CD14-positive monocyte (primary cell): ENCODE results near the gene PLK5. TPM values are rescaled to one million over a fixed set of nuclear protein-coding genes. Genes with fewer than 3 reads are reported as not detected.
A peak's percentile ranks its signal among the peaks of the same experiment; 100 is the strongest.

Experiments used
- DNase-seq, 3 donors: peaks; one replicate each; pipeline ENCODE4 v3.0.0-alpha.2; 2011 to 2022
- H2AFZ ChIP-seq: 2 replicates; pipeline ENCODE4 v1.6.0; 2012; ENCODE audit warnings: mild to moderate bottlenecking, low read depth, low read length, inconsistent platforms; ENCODE audit not compliant: insufficient read depth, poor library complexity, severe bottlenecking
- H3K27ac ChIP-seq, 2 donors: 1 replicate in 1 of 2; 2 replicates in 1 of 2; pipeline ENCODE4 v1.5.1; 2012 to 2013; ENCODE audit warnings: low read length in 2 of 2, control low read depth in 1 of 2, inconsistent platforms in 1 of 2, low read depth in 1 of 2, mild to moderate bottlenecking in 1 of 2
- H3K27me3 ChIP-seq, 2 donors: one replicate each; pipeline versions ENCODE4 v1.6.0 to v1.6.1; 2011 to 2013; ENCODE audit warnings: low read length in 2 of 2; ENCODE audit not compliant: control insufficient read depth in 2 of 2, insufficient read depth in 2 of 2
- H3K36me3 ChIP-seq, 2 donors: replicated peaks in 1 of 2; 1 replicate in 1 of 2; 2 replicates in 1 of 2; pipeline versions ENCODE4 v1.5.1 to v1.6.1; 2012 to 2013; ENCODE audit warnings: low read length in 2 of 2, control low read depth in 1 of 2, inconsistent platforms in 1 of 2, mild to moderate bottlenecking in 1 of 2; ENCODE audit not compliant: insufficient read depth in 2 of 2, control insufficient read depth in 1 of 2
- H3K4me1 ChIP-seq, 2 donors: 1 replicate in 1 of 2; 2 replicates in 1 of 2; pipeline versions ENCODE4 v1.5.1 to v1.6.1; 2012 to 2013; ENCODE audit warnings: low read length in 2 of 2, control low read depth in 1 of 2, inconsistent platforms in 1 of 2, mild to moderate bottlenecking in 1 of 2, moderate library complexity in 1 of 2; ENCODE audit not compliant: insufficient read depth in 2 of 2, control insufficient read depth in 1 of 2
- H3K4me2 ChIP-seq: replicated peaks from 2 replicates; pipeline ENCODE3; 2012; ENCODE audit warnings: low read length, moderate library complexity, mild to moderate bottlenecking; ENCODE audit not compliant: poor library complexity, severe bottlenecking; ENCODE audit errors: extremely low read depth
- H3K4me3 ChIP-seq, 3 experiments: fragments of 200-600 bp in 1 of 3; sonication (generic) in 1 of 3; replicated peaks in 1 of 3; 1 replicate in 2 of 3; 2 replicates in 1 of 3; pipeline ENCODE4 v1.5.1; 2011 to 2013; ENCODE audit warnings: low read length in 3 of 3, mild to moderate bottlenecking in 3 of 3, control low read depth in 2 of 3, low read depth in 2 of 3, inconsistent platforms in 1 of 3, moderate library complexity in 1 of 3
- H3K79me2 ChIP-seq: 2 replicates; pipeline ENCODE4 v1.6.0; 2012; ENCODE audit warnings: mild to moderate bottlenecking, control low read depth, inconsistent platforms, low read length, moderate library complexity; ENCODE audit not compliant: insufficient read depth
- H3K9ac ChIP-seq: 2 replicates; pipeline ENCODE4 v1.6.0; 2017; ENCODE audit warnings: low read length, mild to moderate bottlenecking; ENCODE audit not compliant: insufficient read depth, poor library complexity, severe bottlenecking
- H3K9me3 ChIP-seq, 2 donors: replicated peaks in 1 of 2; 1 replicate in 1 of 2; 2 replicates in 1 of 2; pipeline versions ENCODE4 v1.5.1 to v1.6.1; 2012 to 2013; ENCODE audit warnings: low read length in 2 of 2, control low read depth in 1 of 2; ENCODE audit not compliant: control insufficient read depth in 1 of 2, insufficient read depth in 1 of 2
- H4K20me1 ChIP-seq: 2 replicates; pipeline ENCODE4 v1.6.0; 2012; ENCODE audit warnings: mild to moderate bottlenecking, low read length, control low read depth, moderate library complexity; ENCODE audit not compliant: insufficient read depth
- H3K27ac Mint-ChIP-seq, 7 donors: one replicate each; pipeline ENCODE4 v1.8.0; 2020; ENCODE audit warnings: mild to moderate bottlenecking in 7 of 7, mixed read lengths in 7 of 7, moderate library complexity in 6 of 7, inconsistent platforms in 2 of 7
- H3K27me3 Mint-ChIP-seq, 3 donors: one replicate each; pipeline ENCODE4 v1.8.0; 2021 to 2022; ENCODE audit warnings: low read depth in 3 of 3, mild to moderate bottlenecking in 3 of 3, mixed read lengths in 3 of 3, moderate library complexity in 3 of 3, inconsistent platforms in 1 of 3
- H3K36me3 Mint-ChIP-seq, 2 donors: one replicate each; pipeline ENCODE4 v1.8.0; 2020; ENCODE audit warnings: mixed read lengths in 2 of 2, inconsistent platforms in 1 of 2, mild to moderate bottlenecking in 1 of 2
- H3K4me1 Mint-ChIP-seq: one replicate; pipeline ENCODE4 v1.8.0; 2020; ENCODE audit warnings: mild to moderate bottlenecking, mixed read lengths
- H3K4me3 Mint-ChIP-seq, 2 donors: one replicate each; pipeline ENCODE4 v1.8.0; 2020; ENCODE audit warnings: mild to moderate bottlenecking in 2 of 2, mixed read lengths in 2 of 2, moderate library complexity in 1 of 2
- H3K9me3 Mint-ChIP-seq, 7 donors: one replicate each; pipeline ENCODE4 v1.8.0; 2020 to 2022; ENCODE audit warnings: mixed read lengths in 7 of 7, mild to moderate bottlenecking in 6 of 7, moderate library complexity in 6 of 7, inconsistent platforms in 2 of 7
- CTCF ChIP-seq: fragments of 200-600 bp; IDR thresholded peaks from one replicate; pipeline ENCODE4 v1.8.0; 2022; ENCODE audit warnings: antibody characterized with exemption, mild to moderate bottlenecking
- WGBS: methylation state at CpG from one replicate; pipeline ENCODE4 v1.1.5; 2013; ENCODE audit warnings: missing lambda C conversion rate; ENCODE audit not compliant: insufficient coverage; 5-methylcytosine and 5-hydroxymethylcytosine counted together
- intact Hi-C, 2 donors: fragments of 100-400 bp; cut with micrococcal nuclease; formaldehyde crosslinking; loops; one replicate each; pipeline versions ENCODE4 v1.15.0 to v1.15.1; 2023
- polyA minus RNA-seq: library from RNA; depleted of rRNA, polyadenylated mRNA; stranded (reverse); fragments of >200 nt; gene quantifications from 2 replicates; pipeline ENCODE4 v1.2.3, GENCODE V29; 2012
- polyA plus RNA-seq, 3 donors: library from polyadenylated mRNA; depleted of rRNA in 1 of 3; unstranded in 2 of 3; stranded (reverse) in 1 of 3; fragments of 300-500 nt in 2 of 3; fragments of >200 nt in 1 of 3; fragmentation: Illumina TruSeq in 2 of 3; gene quantifications; 1 replicate in 2 of 3; 2 replicates in 1 of 3; pipeline ENCODE4 v1.2.3, GENCODE V29; 2012 to 2021
- total RNA-seq, 12 experiments: library from RNA in 1 of 12; stranded (reverse) in 1 of 12; fragments of 120-200 nt in 1 of 12; gene quantifications; one replicate each; pipeline ENCODE4 v1.2.4 and lab custom pipeline; 2013 to 2026; ENCODE audit warnings: mixed read lengths in 6 of 12, inconsistent platforms in 1 of 12

PLK5 gene
- not detected for total RNA-seq (2013)
- polyA plus RNA-seq (not detected), polyA minus RNA-seq (not detected in 2 replicates), total RNA-seq (lab: John Stamatoyannopoulos, UW) (0 to 0.60 (median 0.06) reads per million in 11 experiments)

- Histone ChIP-seq H4K20me1 (no peaks in the 10 kb centered on the region), H3K4me1 (no peaks in the 10 kb centered on the region), H3K27ac (no peak within 1 kb of the TSS), H2AFZ (no peak within 1 kb of the TSS), H3K9ac (no peak within 1 kb of the TSS), H3K9me3 (no peaks in the 10 kb centered on the region), H3K4me3 (no peak within 1 kb of the TSS), H3K4me2 (no peak within 1 kb of the TSS), H3K36me3 (no peaks in the 10 kb centered on the region), H3K79me2 (no peaks in the 10 kb centered on the region), H3K27me3 (peaks cover 5 to 30% of the 10 kb centered on the region in 2 donors)
- intact Hi-C loops, result no loop called here
- Mint-ChIP-seq H3K9me3 (peaks cover 0 to 7% (median 5%) of the 10 kb centered on the region in 7 donors), H3K4me3 (peak within 1 kb of the TSS in 1 of 2 donors; percentile 84), H3K27me3 (peaks cover 25 to 48% (median 34%) of the 10 kb centered on the region in 3 donors), H3K36me3 (peaks cover 0 to 3% of the 10 kb centered on the region in 2 donors), H3K27ac (no peak within 1 kb of the TSS), H3K4me1 (peaks cover 3% of the 10 kb centered on the region)
- TF ChIP-seq CTCF, result no peak
- DNase-seq, result no peak
- 7% methylated on average over 89 of the region's 92 CpGs for WGBS
Measured at GRCh38 chr19:1523412-1524286, at the start of gene PLK5. Gene PLK5 (plus strand): TSS chr19:1524077. CDS start chr19:1526997, 2,920 bp downstream.

- WGBS, result 97% methylated on average over 25 of the region's 26 CpGs
- Histone ChIP-seq H3K4me1 (peaks cover 38 to 42% of the 10 kb centered on the region in 2 donors), H3K4me3 (no peak overlapping the region), H3K4me2 (no peak overlapping the region), H2AFZ (no peak overlapping the region), H3K27me3 (peaks cover 30 to 40% of the 10 kb centered on the region in 2 donors), H3K36me3 (peaks cover 18 to 27% of the 10 kb centered on the region in 2 donors), H3K9ac (no peak overlapping the region), H3K9me3 (peaks cover 8 to 10% of the 10 kb centered on the region in 2 donors), H4K20me1 (peaks cover 69% of the 10 kb centered on the region), H3K27ac (no peak overlapping the region), H3K79me2 (peaks cover 29% of the 10 kb centered on the region)
- Mint-ChIP-seq H3K36me3 (peaks cover 20 to 34% of the 10 kb centered on the region in 2 donors), H3K4me3 (no peak overlapping the region), H3K27me3 (peaks cover 32 to 47% (median 42%) of the 10 kb centered on the region in 3 donors), H3K9me3 (peaks cover 0 to 16% (median 2%) of the 10 kb centered on the region in 7 donors), H3K27ac (no peak overlapping the region), H3K4me1 (peaks cover 37% of the 10 kb centered on the region)
- no peak for DNase-seq
- intact Hi-C loops, result loop anchor here in 1 of 2 donors (5.0 kb wide), 1 partner anchor 33 kb away; no protein-coding TSS in a partner anchor
- TF ChIP-seq CTCF, result no peak
Measured at GRCh38 chr19:1474765-1475351, 49.0 kb upstream of the PLK5 start.
